Astrocyte of the spinal cord (primary cell): Measurements from ENCODE around the gene AKR1C3.

Experiments
- DNase-seq: peaks from one replicate; pipeline ENCODE4 v3.0.0; 2011; ENCODE audit warnings: low read depth, low spot score
- H3K4me3 ChIP-seq: 2 replicates; pipeline ENCODE4 v1.5.1; 2011; ENCODE audit warnings: low read depth, mild to moderate bottlenecking, low read length, moderate library complexity
- in situ Hi-C: cut with HindIII; loops from 2 replicates; pipeline ENCODE4 v1.10.0; 2017; ENCODE audit warnings: low sequenced_read_pairs
- TF ChIP-seq, protein P1 (sequence below): IDR thresholded peaks from 2 replicates; pipeline ENCODE4 v1.5.1; 2012; ENCODE audit warnings: low read depth, mild to moderate bottlenecking, low read length, inconsistent platforms

AKR1C3 gene

GRCh38 chr10:5151076-5151475 lies 56.9 kb downstream of the AKR1C3 start:
- H3K4me3 ChIP-seq = no peak overlapping the region
- TF ChIP-seq, protein P1, sequence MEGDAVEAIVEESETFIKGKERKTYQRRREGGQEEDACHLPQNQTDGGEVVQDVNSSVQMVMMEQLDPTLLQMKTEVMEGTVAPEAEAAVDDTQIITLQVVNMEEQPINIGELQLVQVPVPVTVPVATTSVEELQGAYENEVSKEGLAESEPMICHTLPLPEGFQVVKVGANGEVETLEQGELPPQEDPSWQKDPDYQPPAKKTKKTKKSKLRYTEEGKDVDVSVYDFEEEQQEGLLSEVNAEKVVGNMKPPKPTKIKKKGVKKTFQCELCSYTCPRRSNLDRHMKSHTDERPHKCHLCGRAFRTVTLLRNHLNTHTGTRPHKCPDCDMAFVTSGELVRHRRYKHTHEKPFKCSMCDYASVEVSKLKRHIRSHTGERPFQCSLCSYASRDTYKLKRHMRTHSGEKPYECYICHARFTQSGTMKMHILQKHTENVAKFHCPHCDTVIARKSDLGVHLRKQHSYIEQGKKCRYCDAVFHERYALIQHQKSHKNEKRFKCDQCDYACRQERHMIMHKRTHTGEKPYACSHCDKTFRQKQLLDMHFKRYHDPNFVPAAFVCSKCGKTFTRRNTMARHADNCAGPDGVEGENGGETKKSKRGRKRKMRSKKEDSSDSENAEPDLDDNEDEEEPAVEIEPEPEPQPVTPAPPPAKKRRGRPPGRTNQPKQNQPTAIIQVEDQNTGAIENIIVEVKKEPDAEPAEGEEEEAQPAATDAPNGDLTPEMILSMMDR = no peak
- in situ Hi-C loops = no loop called here
- DNase-seq = no peak

DNA sequence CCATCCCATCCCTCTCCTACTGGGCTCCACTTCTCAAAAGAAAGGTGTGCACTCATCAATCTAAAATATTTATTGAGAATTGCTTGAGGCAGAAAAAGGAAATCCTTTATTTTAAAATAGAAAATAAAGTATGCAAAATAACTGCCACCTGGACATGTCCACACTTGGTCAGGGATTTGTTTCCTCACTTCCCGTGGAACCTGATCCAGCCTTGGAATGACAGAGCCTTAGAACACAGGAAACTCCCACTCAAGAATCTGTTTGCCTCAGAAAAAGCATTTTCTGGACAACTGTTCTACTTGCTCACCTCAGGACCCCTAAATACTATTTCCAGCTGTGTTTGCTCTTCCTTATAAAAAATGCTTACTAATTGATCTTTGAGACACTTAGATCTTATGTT lies 61.7 kb downstream of the AKR1C3 start:
- in situ Hi-C loops = no loop called here
- TF ChIP-seq, protein P1 = no peak
- no peak for DNase-seq
- H3K4me3 ChIP-seq = no peak overlapping the region
